Cardiac ventricle fibroblast (primary cell): ENCODE data around the gene ZNF511. TPM values are rescaled to one million over a fixed set of nuclear protein-coding genes. Genes with fewer than 3 reads are reported as not detected.

Experiments
- total RNA-seq: library from RNA; depleted of rRNA; stranded (reverse); fragments of >200 nt; gene quantifications from 2 replicates; pipeline ENCODE4 v1.2.3, GENCODE V29; 2015

The ZNF511 gene, protein sequence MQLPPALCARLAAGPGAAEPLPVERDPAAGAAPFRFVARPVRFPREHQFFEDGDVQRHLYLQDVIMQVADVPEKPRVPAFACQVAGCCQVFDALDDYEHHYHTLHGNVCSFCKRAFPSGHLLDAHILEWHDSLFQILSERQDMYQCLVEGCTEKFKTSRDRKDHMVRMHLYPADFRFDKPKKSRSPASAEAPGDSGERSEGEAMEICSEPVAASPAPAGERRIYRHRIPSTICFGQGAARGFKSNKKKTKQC
- total RNA-seq = 14.3 and 25.5 TPM in 2 replicates

GRCh38 chr10:133308421-133309099 lies at the start of gene ZNF511, which contains the start of gene TUBGCP2:
Gene ZNF511, plus strand, starts transcription at chr10:133308914. Its CDS starts 30 bp downstream, at chr10:133308944.
Gene TUBGCP2, minus strand, starts transcription at chr10:133308872. Its CDS starts 5,931 bp downstream, at chr10:133302941.

DNA sequence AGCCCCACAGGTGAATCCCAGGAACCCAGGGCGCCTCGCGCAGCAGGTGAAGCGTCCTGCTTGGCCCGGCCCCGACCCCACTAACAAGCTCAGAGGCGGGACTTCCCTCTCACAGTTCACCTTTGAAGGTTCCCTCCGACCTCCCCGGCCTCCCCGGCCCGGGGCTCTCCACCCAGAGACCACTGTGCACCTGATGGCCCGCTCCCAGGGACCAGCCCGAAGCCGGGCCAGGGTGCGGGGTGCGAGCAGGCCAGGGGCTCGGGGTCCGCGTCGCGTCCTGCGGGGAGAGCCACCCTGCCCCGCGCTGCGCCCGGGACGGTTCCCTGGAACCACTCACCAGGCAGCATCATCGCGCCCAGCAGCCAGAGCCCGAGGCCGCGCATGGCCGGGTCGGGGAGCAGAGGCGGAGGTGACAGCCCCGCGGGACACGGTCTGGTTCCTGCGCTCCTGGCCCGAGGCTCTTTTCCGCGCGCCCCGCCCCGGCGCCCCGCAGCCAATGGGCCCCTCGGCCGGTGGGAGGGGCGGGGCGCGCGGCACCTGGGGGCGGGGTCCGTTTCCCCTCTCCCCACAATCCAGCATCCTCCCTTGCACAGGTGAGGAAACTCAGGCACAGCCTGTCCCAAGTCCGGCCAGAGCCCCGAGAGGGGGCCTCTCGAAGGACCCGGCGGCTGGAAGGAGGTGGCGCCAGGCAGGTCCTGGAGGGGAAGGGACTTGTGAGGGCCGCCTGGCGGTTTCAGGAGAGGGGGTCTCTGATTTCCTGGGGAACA lies 32.1 kb upstream of the ZNF511 start, which contains the start of gene ADAM8:
Gene ADAM8 (minus strand): TSS at position 434 of the 767 bp plus-strand sequence. CDS start 51 bp downstream, at position 383.

DNA sequence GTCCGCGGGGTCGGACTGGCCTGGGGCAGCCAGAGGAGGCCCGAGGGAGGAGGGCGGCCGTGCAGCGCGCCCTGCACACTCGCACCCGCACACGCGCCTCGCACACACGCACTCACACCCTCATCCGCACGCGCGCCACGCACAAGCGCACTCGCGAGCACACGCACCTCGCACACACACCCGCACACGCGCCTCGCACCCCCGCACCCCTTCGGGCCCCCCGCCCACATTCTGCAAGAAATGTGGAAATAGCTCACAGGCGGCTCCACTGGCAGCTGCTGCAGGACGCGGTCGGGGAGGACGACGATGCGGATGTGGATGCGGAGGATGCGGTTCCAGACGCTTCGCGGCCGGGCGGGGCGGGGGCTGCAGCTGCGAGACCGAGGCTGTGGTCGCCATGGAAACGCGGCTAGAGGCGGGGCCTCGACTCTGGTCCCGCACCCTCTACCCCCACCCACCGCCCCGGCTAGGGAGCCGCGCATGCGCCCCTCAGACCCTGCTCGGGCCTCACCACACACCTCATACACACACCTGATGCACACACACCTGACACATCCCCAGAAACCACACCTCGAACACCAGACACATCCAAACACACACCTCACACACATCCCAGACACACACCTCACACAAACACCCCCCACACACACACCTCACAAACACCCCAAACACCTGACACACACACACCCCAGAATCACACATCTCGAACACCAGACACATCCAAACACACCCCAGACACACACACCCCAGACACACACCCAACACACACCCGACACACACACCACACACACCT lies 28.1 kb downstream of the ZNF511 start, which contains the start of gene CALY:
Gene CALY (minus strand): TSS at position 320 of the 793 bp plus-strand sequence. CDS start 7,907 bp downstream, outside the sequence.

GRCh38 chr10:133357285-133358161 lies 48.8 kb downstream of the ZNF511 start, which contains the start of gene FUOM:
Gene FUOM, minus strand, starts transcription at chr10:133358019. Its CDS starts 12 bp downstream, at chr10:133358007.

Other genes with a start within 250 kb of the ZNF511 start
- gene ADGRA1, start 221.0 kb upstream of the ZNF511 start, total RNA-seq = not detected in 2 replicates
- 0.29 and 0.62 TPM in 2 replicates for gene KNDC1, start 148.7 kb upstream of the ZNF511 start, total RNA-seq
- gene UTF1, start 78.7 kb upstream of the ZNF511 start, total RNA-seq = not detected in 2 replicates
- not detected in 2 replicates for gene VENTX, start 71.1 kb upstream of the ZNF511 start, total RNA-seq
- gene ADAM8, start 32.0 kb upstream of the ZNF511 start, total RNA-seq = 0.34 and 1.2 TPM in 2 replicates
- gene TUBGCP2, start within 50 bp of the ZNF511 start, total RNA-seq = 30.7 and 40.2 TPM in 2 replicates
- gene CALY, start 28.0 kb downstream of the ZNF511 start, total RNA-seq = not detected in 2 replicates
- gene PRAP1, start 38.5 kb downstream of the ZNF511 start, total RNA-seq = not detected in 2 replicates
- gene FUOM, start 49.1 kb downstream of the ZNF511 start, total RNA-seq = 13.4 and 17.3 TPM in 2 replicates
- 68.0 and 73.4 TPM in 2 replicates for gene ECHS1, start 64.4 kb downstream of the ZNF511 start, total RNA-seq
- gene PAOX, start 70.3 kb downstream of the ZNF511 start, total RNA-seq = 1.7 and 3.7 TPM in 2 replicates
- 14.5 and 21.1 TPM in 2 replicates for gene MTG1, start 85.2 kb downstream of the ZNF511 start, total RNA-seq
- 0.20 and 0.75 TPM in 2 replicates for gene SPRN, start 115.7 kb downstream of the ZNF511 start, total RNA-seq
- gene SCART1, start 145.0 kb downstream of the ZNF511 start, total RNA-seq = 0.73 and 2.2 TPM in 2 replicates
- 0.64 and 2.2 TPM in 2 replicates for gene CYP2E1, start 218.4 kb downstream of the ZNF511 start, total RNA-seq